Brain microvascular endothelial cell (primary cell): Measurements from ENCODE around the gene HBZ.
"Not testable (repeated sequence)": the region's sequence is repeated elsewhere in the genome, so short reads cannot be mapped to it uniquely, and the experiment has no call there.

Experiments used
- DNase-seq: peaks from one replicate; pipeline ENCODE4 v3.0.0-alpha.2; 2020
- H3K27ac ChIP-seq: fragments of 250-450 bp; sonication (Bioruptor Pico); 2 replicates; pipeline ENCODE4 v1.5.1; 2020; ENCODE audit warnings: mild to moderate bottlenecking, moderate library complexity
- H3K27me3 ChIP-seq: fragments of 250-450 bp; sonication (Bioruptor Pico); replicated peaks from 2 replicates; pipeline ENCODE4 v1.5.1; 2020; ENCODE audit warnings: mild to moderate bottlenecking
- H3K36me3 ChIP-seq: fragments of 250-450 bp; sonication (Bioruptor Pico); replicated peaks from 2 replicates; pipeline ENCODE4 v1.5.1; 2020; ENCODE audit warnings: mild to moderate bottlenecking
- H3K4me3 ChIP-seq: 2 replicates; pipeline ENCODE4 v1.5.1; 2011; ENCODE audit warnings: low read depth, mild to moderate bottlenecking, control low read depth, low read length, moderate library complexity
- CTCF ChIP-seq: IDR thresholded peaks from 2 replicates; pipeline ENCODE4 v1.5.1; 2011; ENCODE audit warnings: low read depth, mild to moderate bottlenecking, moderate library complexity, low read length, control low read depth, inconsistent platforms; ENCODE audit errors: missing control alignments
- in situ Hi-C: cut with HindIII; loops from 2 replicates; pipeline ENCODE4 v1.10.0; 2017; ENCODE audit warnings: low sequenced_read_pairs, low pct_ligation_motif_present

The HBZ gene

GRCh38 chr16:200388-200787, 47.9 kb downstream of the HBZ start:
- Histone ChIP-seq H3K27ac (peak overlapping the region; percentile 11), H3K4me3 (no peak overlapping the region), H3K27me3 (no peaks in the 10 kb centered on the region), H3K36me3 (peaks cover 77% of the 10 kb centered on the region)
- in situ Hi-C loops, result no loop called here
- peak; percentile 49 for DNase-seq
- TF ChIP-seq CTCF, result no peak

- DNase-seq, result no peak
- no peak overlapping the region for H3K4me3 ChIP-seq
- peaks cover 80% of the 10 kb centered on the region for H3K36me3 ChIP-seq
- no peak for TF ChIP-seq CTCF
- no peaks in the 10 kb centered on the region for H3K27me3 ChIP-seq
- in situ Hi-C loops, result no loop called here
- no peak overlapping the region for H3K27ac ChIP-seq
Observed at GRCh38 chr16:203246-203645, 50.8 kb downstream of the HBZ start.

GRCh38 chr16:204046-204445, 51.6 kb downstream of the HBZ start:
- in situ Hi-C loops, result not testable (repeated sequence)

More at GRCh38 chr16:204046-204445, 51.6 kb downstream of the HBZ start:
- not testable (repeated sequence) for H3K27me3 ChIP-seq, DNase-seq, H3K4me3 ChIP-seq, H3K27ac ChIP-seq
- H3K36me3 ChIP-seq, result peaks cover 79% of the 10 kb centered on the region
